ENCODE measurements around the gene ECE1. TPM values are rescaled to one million over a fixed set of nuclear protein-coding genes. Genes with fewer than 3 reads are reported as not detected.

The ECE1 gene
- total and polyA plus RNA-seq, 2 donors (not counting 3 experiments of a cell fraction or from before 2014, with no cell fraction given), result 437 to 562 TPM

DNA sequence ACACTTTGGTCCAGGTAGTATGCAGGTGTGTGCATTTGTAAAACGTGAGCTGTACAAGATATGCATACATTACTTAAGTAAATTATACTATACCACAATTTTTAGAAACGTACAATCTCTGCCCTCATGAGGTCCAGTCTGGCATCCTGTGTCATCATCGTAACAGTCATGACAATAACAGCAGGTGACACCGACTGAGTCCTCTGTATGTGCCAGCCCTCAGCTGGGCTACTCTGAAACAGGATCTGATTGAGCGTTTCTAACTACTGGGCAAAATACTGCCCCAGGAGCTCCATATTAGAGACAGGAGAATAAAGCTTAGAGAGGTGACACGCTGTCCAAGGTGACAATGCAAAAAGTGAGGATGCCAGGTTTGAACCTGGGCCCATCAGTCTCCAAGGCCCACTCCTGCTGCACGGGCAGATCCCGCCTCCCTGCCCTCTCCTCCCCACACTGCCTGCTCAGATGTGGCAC is 47.2 kb upstream of the ECE1 start:
- Histone ChIP-seq H3K9me3 (replicated peaks; ENCODE audit: control insufficient read depth, insufficient read depth, low read length) (no peaks in the 10 kb centered on the region), H3K4me1 (ENCODE audit: control insufficient read depth, extremely low read depth, insufficient read depth, low read length) (peaks cover 75% of the 10 kb centered on the region), H3K4me2 (ENCODE audit: insufficient read depth, low read length) (no peak overlapping the region), H3K36me3 (ENCODE audit: control insufficient read depth in 2 of 2, extremely low read depth in 1 of 2, insufficient read depth in 2 of 2, low read length in 2 of 2) (no peaks in the 10 kb centered on the region), H3K9ac (replicated peaks; ENCODE audit: extremely low read depth, insufficient read depth, low read length) (no peak overlapping the region), H3K9me1 (replicated peaks; ENCODE audit: control insufficient read depth, extremely low read depth, insufficient read depth, low read length) (no peaks in the 10 kb centered on the region), H3K79me2 (ENCODE audit: control insufficient read depth, insufficient read depth, low read length) (peaks cover 93% of the 10 kb centered on the region), H3K27me3 (ENCODE audit: control insufficient read depth in 2 of 2, insufficient read depth in 2 of 2, low read length in 2 of 2) (no peaks in the 10 kb centered on the region), H3K4me3 (replicated peaks in 1 of 3; ENCODE audit: insufficient read depth in 1 of 3, low read depth in 1 of 3, low read length in 3 of 3) (no peak overlapping the region), H2AFZ (ENCODE audit: low read depth, low read length) (no peak overlapping the region), H4K20me1 (replicated peaks; ENCODE audit: control insufficient read depth, extremely low read depth, insufficient read depth, low read length) (no peaks in the 10 kb centered on the region), H3K27ac (ENCODE audit: insufficient read depth, low read depth, low read length) (peak overlapping the region; percentile 75)
- dilution Hi-C loops (cut with MboI; ENCODE audit: extremely low pct_ligation_motif_present, low sequenced_read_pairs) (no loop called here), intact Hi-C loops (cut with micrococcal nuclease) (no loop called here)
- ChIA-PET CTCF (interaction anchor here (0.9 to 4.6 kb wide), 17 partner anchors 9 to 321 kb away, joined by 3 to 73 read pairs (median 7); no protein-coding TSS in a partner anchor), POLR2A (interaction anchor here (0.7 to 1.6 kb wide), 3 partner anchors 13 to 76 kb away, joined by 3 to 11 read pairs (median 7); no protein-coding TSS in a partner anchor)
- FAIRE-seq (peak; percentile 35), DNase-seq (ENCODE audit: low read depth, low spot score) (no peak)
- TF ChIP-seq POLR2A (IDR thresholded peaks at IDR 0.05; ENCODE audit: low read depth, low read length) (no peak), FOS (IDR thresholded peaks at IDR 0.05; ENCODE audit: borderline replicate concordance, insufficient read depth, low read length) (no peak), GATA2 (IDR thresholded peaks at IDR 0.05; ENCODE audit: insufficient read depth, insufficient read length, low read depth, low read length) (no peak), MYC (IDR thresholded peaks at IDR 0.05; ENCODE audit: low read depth, low read length) (no peak), POLR2AphosphoS5 (IDR thresholded peaks at IDR 0.05; ENCODE audit: insufficient read depth, low read depth, low read length) (no peak), EZH2 (IDR thresholded peaks at IDR 0.05; ENCODE audit: borderline replicate concordance, low read depth, low read length, severe bottlenecking) (no peak), MAX (IDR thresholded peaks at IDR 0.05; ENCODE audit: insufficient read depth, insufficient read length) (no peak), JUN (IDR thresholded peaks at IDR 0.05; ENCODE audit: borderline replicate concordance, insufficient read depth, insufficient read length, low read depth) (no peak)
- TF ChIP-seq, protein P1, sequence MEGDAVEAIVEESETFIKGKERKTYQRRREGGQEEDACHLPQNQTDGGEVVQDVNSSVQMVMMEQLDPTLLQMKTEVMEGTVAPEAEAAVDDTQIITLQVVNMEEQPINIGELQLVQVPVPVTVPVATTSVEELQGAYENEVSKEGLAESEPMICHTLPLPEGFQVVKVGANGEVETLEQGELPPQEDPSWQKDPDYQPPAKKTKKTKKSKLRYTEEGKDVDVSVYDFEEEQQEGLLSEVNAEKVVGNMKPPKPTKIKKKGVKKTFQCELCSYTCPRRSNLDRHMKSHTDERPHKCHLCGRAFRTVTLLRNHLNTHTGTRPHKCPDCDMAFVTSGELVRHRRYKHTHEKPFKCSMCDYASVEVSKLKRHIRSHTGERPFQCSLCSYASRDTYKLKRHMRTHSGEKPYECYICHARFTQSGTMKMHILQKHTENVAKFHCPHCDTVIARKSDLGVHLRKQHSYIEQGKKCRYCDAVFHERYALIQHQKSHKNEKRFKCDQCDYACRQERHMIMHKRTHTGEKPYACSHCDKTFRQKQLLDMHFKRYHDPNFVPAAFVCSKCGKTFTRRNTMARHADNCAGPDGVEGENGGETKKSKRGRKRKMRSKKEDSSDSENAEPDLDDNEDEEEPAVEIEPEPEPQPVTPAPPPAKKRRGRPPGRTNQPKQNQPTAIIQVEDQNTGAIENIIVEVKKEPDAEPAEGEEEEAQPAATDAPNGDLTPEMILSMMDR (IDR thresholded peaks at IDR 0.05; ENCODE audit: extremely low read depth in 1 of 2, insufficient read depth in 1 of 2, low read depth in 1 of 2, low read length in 2 of 2), result no peak
- no TSS peak for BruUV-seq (replicated peaks)
